Fibroblast of villous mesenchyme (primary cell): ENCODE results near the gene BMERB1. TPM values are rescaled to one million over a fixed set of nuclear protein-coding genes. Genes with fewer than 3 reads are reported as not detected.

Experiments
- DNase-seq: peaks from one replicate; pipeline ENCODE4 v3.0.0-alpha.2; 2010; ENCODE audit warnings: low read depth
- H3K4me3 ChIP-seq: 2 replicates; pipeline ENCODE4 v1.5.1; 2011; ENCODE audit warnings: low read depth, mild to moderate bottlenecking, low read length
- total RNA-seq: library from RNA; depleted of rRNA; stranded (reverse); fragments of >200 nt; gene quantifications from 2 replicates; pipeline ENCODE4 v1.2.3, GENCODE V29; 2012
- TF ChIP-seq, protein P1 (sequence below): IDR thresholded peaks from 2 replicates; pipeline ENCODE4 v1.5.1; 2012; ENCODE audit warnings: low read depth, mild to moderate bottlenecking, low read length; ENCODE audit not compliant: insufficient read depth

The BMERB1 gene
- total RNA-seq, 1 donor = 44.0 TPM

DNA sequence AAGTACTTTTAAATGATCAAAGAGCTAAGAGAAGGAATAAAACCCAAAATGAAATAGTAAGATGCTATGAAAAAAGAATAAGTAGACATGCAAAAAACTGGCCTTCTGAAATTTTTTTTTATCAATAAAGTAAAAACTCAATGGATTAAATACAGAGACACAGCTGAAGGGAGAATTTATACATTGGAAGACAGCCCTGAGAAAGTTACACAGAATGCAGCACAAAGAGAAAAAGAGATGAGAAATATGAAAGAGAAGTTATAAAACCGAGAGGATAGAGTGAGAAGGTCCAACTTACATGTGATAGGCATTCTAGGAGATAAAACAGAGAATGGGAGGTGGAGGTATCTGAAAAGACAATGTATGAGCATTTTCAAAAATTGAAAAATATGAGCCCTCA, 151.6 kb downstream of the BMERB1 start:
- no peak overlapping the region for H3K4me3 ChIP-seq
- TF ChIP-seq, protein P1, sequence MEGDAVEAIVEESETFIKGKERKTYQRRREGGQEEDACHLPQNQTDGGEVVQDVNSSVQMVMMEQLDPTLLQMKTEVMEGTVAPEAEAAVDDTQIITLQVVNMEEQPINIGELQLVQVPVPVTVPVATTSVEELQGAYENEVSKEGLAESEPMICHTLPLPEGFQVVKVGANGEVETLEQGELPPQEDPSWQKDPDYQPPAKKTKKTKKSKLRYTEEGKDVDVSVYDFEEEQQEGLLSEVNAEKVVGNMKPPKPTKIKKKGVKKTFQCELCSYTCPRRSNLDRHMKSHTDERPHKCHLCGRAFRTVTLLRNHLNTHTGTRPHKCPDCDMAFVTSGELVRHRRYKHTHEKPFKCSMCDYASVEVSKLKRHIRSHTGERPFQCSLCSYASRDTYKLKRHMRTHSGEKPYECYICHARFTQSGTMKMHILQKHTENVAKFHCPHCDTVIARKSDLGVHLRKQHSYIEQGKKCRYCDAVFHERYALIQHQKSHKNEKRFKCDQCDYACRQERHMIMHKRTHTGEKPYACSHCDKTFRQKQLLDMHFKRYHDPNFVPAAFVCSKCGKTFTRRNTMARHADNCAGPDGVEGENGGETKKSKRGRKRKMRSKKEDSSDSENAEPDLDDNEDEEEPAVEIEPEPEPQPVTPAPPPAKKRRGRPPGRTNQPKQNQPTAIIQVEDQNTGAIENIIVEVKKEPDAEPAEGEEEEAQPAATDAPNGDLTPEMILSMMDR = no peak
- DNase-seq = no peak

DNA sequence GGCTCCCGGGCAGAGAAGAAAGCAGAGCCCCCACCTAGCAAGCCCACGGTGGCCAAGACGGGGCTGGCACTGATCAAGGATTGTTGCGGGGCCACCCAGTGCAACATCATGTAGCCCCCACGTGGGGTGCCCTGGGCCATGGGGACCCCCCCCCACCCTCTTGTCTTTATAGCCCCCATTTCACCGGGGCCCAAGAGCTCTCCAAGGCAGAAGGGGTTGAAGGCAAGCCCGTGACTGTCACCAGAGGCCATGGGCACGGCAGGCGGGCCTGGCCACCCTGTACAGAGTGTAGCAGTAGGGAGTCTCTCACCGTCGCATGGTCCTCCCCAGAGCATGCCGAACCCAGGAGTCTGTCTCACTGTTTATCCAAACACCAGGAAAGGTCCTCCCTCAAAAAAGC, 152.3 kb downstream of the BMERB1 start:
- no peak for DNase-seq
- TF ChIP-seq, protein P1 = no peak
- no peak overlapping the region for H3K4me3 ChIP-seq

DNA sequence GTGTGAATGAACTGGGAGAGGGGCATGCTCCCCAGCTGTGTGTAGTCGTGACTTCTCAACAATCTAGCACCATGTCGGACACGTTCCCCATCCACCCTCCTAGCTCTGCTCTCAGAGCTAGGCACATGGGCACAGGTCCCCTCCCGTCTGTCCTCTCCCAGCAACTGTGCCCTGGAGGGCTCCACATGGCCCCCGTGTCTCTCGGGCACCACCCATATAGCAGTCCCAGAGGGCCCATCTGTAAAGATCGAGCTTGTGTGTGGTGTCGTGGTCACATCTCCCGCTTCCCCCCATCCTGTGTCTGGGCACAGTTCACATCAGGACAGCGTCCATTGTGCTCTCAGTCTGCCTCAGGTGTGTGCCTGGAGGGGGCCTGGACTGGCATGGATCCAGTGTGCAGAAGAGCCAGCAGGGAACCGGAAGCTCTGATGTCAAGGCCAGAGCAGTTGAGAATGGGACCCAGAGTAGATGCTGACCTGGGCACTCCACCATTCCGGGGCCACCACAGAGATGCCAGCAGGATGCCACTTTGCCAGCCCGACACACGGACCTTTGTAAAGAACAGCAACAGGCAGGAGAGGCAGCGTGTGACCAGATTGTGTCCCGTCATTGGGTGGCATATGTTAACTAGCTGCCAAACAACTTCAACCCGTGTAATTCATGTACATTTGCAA, 152.9 kb downstream of the BMERB1 start:
- DNase-seq = no peak
- TF ChIP-seq, protein P1 = no peak
- no peak overlapping the region for H3K4me3 ChIP-seq

DNA sequence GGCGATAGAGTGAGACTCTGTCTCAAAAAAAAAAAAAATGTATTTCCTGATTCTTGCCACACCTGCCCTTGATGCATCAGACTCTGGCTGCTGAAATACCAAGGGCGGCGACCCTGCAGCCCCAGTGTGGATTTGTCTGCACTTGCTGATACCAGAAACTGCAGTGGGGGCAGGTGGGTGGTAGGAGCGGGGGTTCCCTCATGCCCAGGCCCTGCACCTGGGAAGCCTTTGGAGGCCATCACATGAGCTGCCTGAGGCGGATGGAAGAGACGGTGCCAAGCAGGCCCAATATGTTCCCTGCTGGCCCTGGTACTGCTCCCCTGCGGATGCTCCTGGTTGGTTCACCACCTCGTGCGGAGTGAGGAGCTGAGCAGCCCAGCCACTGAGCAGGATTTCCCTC, 157.9 kb downstream of the BMERB1 start:
- DNase-seq = no peak
- H3K4me3 ChIP-seq = no peak overlapping the region
- TF ChIP-seq, protein P1 = no peak

DNA sequence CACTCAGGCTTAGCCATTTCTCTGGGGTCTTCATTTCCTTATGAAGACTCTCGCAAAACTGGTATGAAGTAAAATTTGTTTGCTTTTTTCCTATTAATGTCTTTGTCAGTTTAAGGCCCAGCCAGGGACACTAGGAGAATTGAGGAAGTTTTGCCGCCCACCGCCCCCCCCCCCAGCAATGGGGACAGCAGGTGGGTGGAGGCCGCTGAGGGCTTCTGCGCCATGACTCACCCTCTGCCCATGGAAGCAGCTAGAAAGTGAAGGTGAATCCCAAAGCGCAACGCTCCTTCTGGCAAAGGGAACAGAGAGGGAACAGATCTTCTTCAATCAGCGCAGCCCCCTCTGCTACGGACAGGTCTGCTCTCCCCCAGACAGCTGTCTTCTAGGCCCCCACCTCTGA, 158.8 kb downstream of the BMERB1 start:
- H3K4me3 ChIP-seq = no peak overlapping the region
- TF ChIP-seq, protein P1 = no peak
- DNase-seq = no peak

DNA sequence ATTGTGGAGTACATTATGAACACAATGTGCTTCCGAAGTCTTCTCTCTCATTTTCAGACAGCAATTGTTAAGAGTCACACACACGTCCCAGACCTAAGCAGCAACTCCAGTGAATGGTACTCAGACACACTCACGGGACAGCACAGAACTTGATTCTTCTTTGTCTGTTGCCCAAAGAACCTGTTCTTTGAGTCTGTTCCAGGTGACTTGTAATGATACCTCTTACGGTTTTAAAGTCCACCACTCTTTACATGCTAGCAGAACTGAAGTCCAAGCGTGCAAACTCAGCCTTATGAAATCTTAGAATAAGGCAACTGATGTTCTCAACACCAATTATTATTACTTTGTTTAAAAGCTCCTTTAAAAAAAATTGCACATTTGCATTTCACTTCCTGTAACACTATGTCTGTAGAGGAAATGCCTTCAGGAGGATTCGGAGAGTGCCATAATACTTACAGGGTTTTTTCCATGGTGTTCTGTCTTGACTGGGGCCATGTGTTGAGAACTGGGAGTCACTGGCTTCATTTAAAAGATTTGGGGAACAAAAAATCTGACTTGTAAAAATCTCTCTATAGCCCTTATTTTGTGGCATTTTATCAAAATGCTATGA, 160.4 kb downstream of the BMERB1 start:
- H3K4me3 ChIP-seq = no peak overlapping the region
- TF ChIP-seq, protein P1 = no peak
- no peak for DNase-seq

DNA sequence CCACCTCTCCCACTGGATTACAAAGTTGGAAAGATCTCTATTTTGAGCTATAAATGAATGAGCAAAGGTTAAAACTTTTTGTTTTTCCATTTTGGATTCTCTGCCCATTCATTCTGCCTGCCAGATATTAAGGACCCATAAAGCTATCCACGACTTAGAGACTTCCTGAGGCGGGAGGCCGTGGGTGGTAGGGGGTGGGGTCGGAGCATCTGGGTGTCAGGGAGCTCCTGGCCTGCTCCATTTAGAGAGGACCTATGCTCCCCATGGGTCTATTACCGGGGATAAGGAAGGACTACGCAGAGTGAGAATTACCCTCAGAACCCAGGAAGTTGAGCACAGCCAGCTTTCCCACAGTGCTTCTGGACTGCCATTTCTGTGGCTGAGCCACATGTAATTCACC, 162.7 kb downstream of the BMERB1 start:
- no peak overlapping the region for H3K4me3 ChIP-seq
- TF ChIP-seq, protein P1 = no peak
- no peak for DNase-seq
